SK-N-SH (cell line): ENCODE measurements around the gene CAPN10. TPM values are rescaled to one million over a fixed set of nuclear protein-coding genes. Genes with fewer than 3 reads are reported as not detected.

Experiments used
- CTCF ChIA-PET: fragments of 300-600, 350-600 bp; formaldehyde crosslinking; extraction: SDS; loops from one replicate; lab custom pipeline; 2021; lab: Yijun Ruan, JAX
- POLR2A ChIA-PET: fragments of 350-600 bp; sonication (Branson Sonifier 250); formaldehyde crosslinking; extraction: SDS; loops from one replicate; lab custom pipeline; 2020; ENCODE audit warnings: antibody characterized with exemption, inconsistent platforms; lab: Yijun Ruan, JAX
- DNase-seq: peaks from one replicate; pipeline ENCODE4 v3.0.0; 2012
- H2AFZ ChIP-seq: fragments of 200-600 bp; sonication (generic); 2 replicates; pipeline ENCODE4 v1.8.1; 2016; ENCODE audit warnings: antibody characterized with exemption, mild to moderate bottlenecking, low read depth
- H3F3A ChIP-seq: fragments of 200-600 bp; sonication (generic); replicated peaks from 2 replicates; pipeline ENCODE3; 2016; ENCODE audit warnings: antibody characterized with exemption, mild to moderate bottlenecking; ENCODE audit not compliant: insufficient read depth
- H3K27ac ChIP-seq, 2 experiments: fragments of 200-500 bp in 1 of 2; fragments of 200-600 bp in 1 of 2; sonication (Bioruptor generic) in 1 of 2; sonication (generic), shearing (Covaris generic) in 1 of 2; 2 replicates each; pipeline versions ENCODE4 v1.5.1 to v1.6.1; 2014 to 2016; ENCODE audit warnings: low read depth in 2 of 2, inconsistent platforms in 1 of 2, low read length in 1 of 2, mild to moderate bottlenecking in 1 of 2, mixed read lengths in 1 of 2
- H3K27me3 ChIP-seq: fragments of 200-600 bp; sonication (generic), shearing (Covaris generic); 2 replicates; pipeline ENCODE4 v1.6.1; 2016; ENCODE audit warnings: mixed run types; ENCODE audit not compliant: insufficient read depth
- H3K36me3 ChIP-seq, 2 experiments: fragments of 200-500 bp in 1 of 2; fragments of 200-600 bp in 1 of 2; sonication (Bioruptor generic) in 1 of 2; sonication (generic) in 1 of 2; replicated peaks in 1 of 2; 2 replicates each; pipeline versions ENCODE3 to v1.5.1; 2014 to 2016; ENCODE audit warnings: low read length in 1 of 2, mild to moderate bottlenecking in 1 of 2; ENCODE audit not compliant: insufficient read depth in 2 of 2, control insufficient read depth in 1 of 2
- H3K4me1 ChIP-seq, 2 experiments: fragments of 200-500 bp in 1 of 2; fragments of 200-600 bp in 1 of 2; sonication (Bioruptor generic) in 1 of 2; sonication (generic), shearing (Covaris generic) in 1 of 2; 2 replicates each; pipeline versions ENCODE4 v1.5.1 to v1.6.1; 2014 to 2016; ENCODE audit warnings: low read depth in 1 of 2, low read length in 1 of 2, mixed run types in 1 of 2; ENCODE audit not compliant: insufficient read depth in 2 of 2, control insufficient read depth in 1 of 2
- H3K4me2 ChIP-seq: fragments of 200-600 bp; sonication (generic), shearing (Covaris generic); 2 replicates; pipeline ENCODE4 v1.6.1; 2017; ENCODE audit warnings: mixed run types
- H3K4me3 ChIP-seq, 2 experiments: fragments of 200-500 bp in 1 of 2; fragments of 200-600 bp in 1 of 2; sonication (Bioruptor generic) in 1 of 2; sonication (generic), shearing (Covaris generic) in 1 of 2; 2 replicates each; pipeline versions ENCODE4 v1.5.1 to v1.8.1; 2014 to 2016; ENCODE audit warnings: low read depth in 2 of 2, inconsistent platforms in 1 of 2, low read length in 1 of 2, mild to moderate bottlenecking in 1 of 2, mixed read lengths in 1 of 2, moderate library complexity in 1 of 2
- H3K79me2 ChIP-seq: fragments of 200-600 bp; sonication (generic); 2 replicates; pipeline ENCODE4 v1.8.1; 2017; ENCODE audit warnings: mild to moderate bottlenecking; ENCODE audit not compliant: insufficient read depth
- H3K9ac ChIP-seq: fragments of 200-600 bp; sonication (generic); 2 replicates; pipeline ENCODE4 v1.6.1; 2017; ENCODE audit warnings: mixed run types
- H3K9me2 ChIP-seq: fragments of 200-600 bp; sonication (generic); 2 replicates; pipeline ENCODE4 v1.6.1; 2017; ENCODE audit warnings: mixed run types
- H3K9me3 ChIP-seq: fragments of 200-600 bp; sonication (generic); 2 replicates; pipeline ENCODE4 v1.6.1; 2017; ENCODE audit warnings: mixed run types, mild to moderate bottlenecking, moderate library complexity
- H4K20me1 ChIP-seq: fragments of 200-600 bp; sonication (generic); 2 replicates; pipeline ENCODE4 v1.6.1; 2017; ENCODE audit warnings: mild to moderate bottlenecking, mixed run types; ENCODE audit not compliant: insufficient read depth
- FOSL2 ChIP-seq: IDR thresholded peaks from 2 replicates; pipeline ENCODE4 v1.4.0; 2012; ENCODE audit warnings: low read depth, mild to moderate bottlenecking, moderate library complexity, borderline replicate concordance
- GABPA ChIP-seq: IDR thresholded peaks from 2 replicates; pipeline ENCODE4 v1.4.0; 2012; ENCODE audit warnings: low read depth, mild to moderate bottlenecking
- GATA2 ChIP-seq: sonication (generic); formaldehyde crosslinking; IDR thresholded peaks from 2 replicates; pipeline ENCODE4 v1.5.0; 2020; ENCODE audit warnings: mild to moderate bottlenecking, missing genetic modification reagents
- JUND ChIP-seq: IDR thresholded peaks from 2 replicates; pipeline ENCODE4 v1.4.0; 2012
- MEF2A ChIP-seq: IDR thresholded peaks from 2 replicates; pipeline ENCODE4 v1.4.0; 2012; ENCODE audit warnings: low read depth, borderline replicate concordance
- MXI1 ChIP-seq: IDR thresholded peaks from 2 replicates; pipeline ENCODE4 v1.6.1; 2012; ENCODE audit warnings: mild to moderate bottlenecking, low read depth, low read length, improper control_type of control experiment
- NFIC ChIP-seq: IDR thresholded peaks from 2 replicates; pipeline ENCODE4 v1.4.0; 2012; ENCODE audit warnings: borderline replicate concordance
- NRF1 ChIP-seq: IDR thresholded peaks from 2 replicates; pipeline ENCODE4 v1.6.1; 2012; ENCODE audit warnings: low read depth, mild to moderate bottlenecking, low read length
- POLR2AphosphoS5 ChIP-seq: IDR thresholded peaks from 2 replicates; pipeline ENCODE4 v1.6.1; 2012; ENCODE audit warnings: low read depth, low read length
- RFX5 ChIP-seq: IDR thresholded peaks from 2 replicates; pipeline ENCODE4 v1.6.1; 2012; ENCODE audit warnings: mild to moderate bottlenecking, improper control_type of control experiment, low read length
- SIN3A ChIP-seq: IDR thresholded peaks from 2 replicates; pipeline ENCODE4 v1.6.1; 2012; ENCODE audit warnings: low read depth, mild to moderate bottlenecking, low read length, moderate library complexity, borderline replicate concordance
- TAF1 ChIP-seq: IDR thresholded peaks from 2 replicates; pipeline ENCODE4 v1.6.1; 2012; ENCODE audit warnings: low read depth, mild to moderate bottlenecking, low read length, moderate library complexity, borderline replicate concordance
- TEAD4 ChIP-seq: IDR thresholded peaks from 2 replicates; pipeline ENCODE4 v1.4.0; 2012; ENCODE audit warnings: mild to moderate bottlenecking, borderline replicate concordance; ENCODE audit not compliant: insufficient read depth
- WGBS: methylation state at CpG from one replicate; pipeline ENCODE4 v1.1.6; 2017; ENCODE audit warnings: low lambda C conversion rate; 5-methylcytosine and 5-hydroxymethylcytosine counted together
- polyA plus RNA-seq, 3 experiments: library from polyadenylated mRNA; depleted of rRNA; stranded (reverse); fragments of >200 nt; gene quantifications; 2 replicates each; pipeline ENCODE4 v1.2.3, GENCODE V29; 2012
- TF ChIP-seq, protein P1 (sequence below): IDR thresholded peaks from 2 replicates; pipeline ENCODE4; 2012
- TF ChIP-seq, protein P2 (sequence below): fragments of 150-350 bp; IDR thresholded peaks from 2 replicates; pipeline ENCODE4 v1.6.1; 2016; ENCODE audit warnings: mild to moderate bottlenecking, low read depth, low read length
- TF ChIP-seq, protein P3 (sequence below): IDR thresholded peaks from 2 replicates; pipeline ENCODE4 v1.4.0; 2012; ENCODE audit warnings: low read depth, borderline replicate concordance
- TF ChIP-seq, protein P4 (sequence below): IDR thresholded peaks from 2 replicates; pipeline ENCODE4 v1.4.0; 2012; ENCODE audit warnings: low read depth

CAPN10 gene
- polyA plus RNA-seq, 1 of the 3 experiments (the other 2 are of a cell fraction), result 24.0 TPM

DNA sequence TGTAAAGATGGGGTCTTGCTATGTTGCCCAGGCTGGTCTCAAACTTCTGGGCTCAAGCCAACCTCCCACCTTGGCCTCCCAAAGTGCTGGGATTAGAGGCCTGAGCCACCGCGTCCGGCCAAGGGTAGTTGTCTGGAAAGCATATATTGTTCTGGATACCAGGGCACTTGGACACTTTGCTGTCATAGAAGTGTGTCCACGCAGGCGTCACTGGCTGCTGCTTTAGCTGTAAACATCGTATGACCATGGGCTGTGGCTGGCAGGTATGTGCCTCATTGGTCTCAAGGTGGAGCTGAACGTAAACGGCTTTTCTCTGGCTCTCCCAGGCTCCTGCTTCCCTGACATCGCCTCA lies 35.5 kb downstream of the CAPN10 start:
- no peaks in the 10 kb centered on the region for H3K36me3 ChIP-seq
- TF ChIP-seq, protein P1, sequence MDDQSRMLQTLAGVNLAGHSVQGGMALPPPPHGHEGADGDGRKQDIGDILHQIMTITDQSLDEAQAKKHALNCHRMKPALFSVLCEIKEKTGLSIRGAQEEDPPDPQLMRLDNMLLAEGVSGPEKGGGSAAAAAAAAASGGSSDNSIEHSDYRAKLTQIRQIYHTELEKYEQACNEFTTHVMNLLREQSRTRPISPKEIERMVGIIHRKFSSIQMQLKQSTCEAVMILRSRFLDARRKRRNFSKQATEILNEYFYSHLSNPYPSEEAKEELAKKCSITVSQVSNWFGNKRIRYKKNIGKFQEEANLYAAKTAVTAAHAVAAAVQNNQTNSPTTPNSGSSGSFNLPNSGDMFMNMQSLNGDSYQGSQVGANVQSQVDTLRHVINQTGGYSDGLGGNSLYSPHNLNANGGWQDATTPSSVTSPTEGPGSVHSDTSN, result no peak
- TF ChIP-seq MXI1 (no peak), RFX5 (no peak)
- no peak overlapping the region; a peak in 1 of 4 replicates for H3K27ac ChIP-seq
- POLR2A ChIA-PET, result interaction anchor here (0.6 kb wide), 1 partner anchor 35 kb away, joined by 3 read pairs; the partner anchor contains the start of gene CAPN10
- H3K4me3 ChIP-seq, result no peak overlapping the region
- no peak overlapping the region for H3K4me2 ChIP-seq
- no peaks in the 10 kb centered on the region for H3K9me2 ChIP-seq
- WGBS, result 76% methylated on average over 9 of the region's 9 CpGs
- H3K4me1 ChIP-seq, result peaks cover 0 to 25% of the 10 kb centered on the region in 2 experiments; a peak in 1 of 4 replicates
- H4K20me1 ChIP-seq, result no peaks in the 10 kb centered on the region
- CTCF ChIA-PET, result interaction anchor here (0.9 to 2.0 kb wide), 6 partner anchors 16 to 66 kb away, joined by 3 to 6 read pairs (median 4); partner anchors contain the start of gene CAPN10
- H3K79me2 ChIP-seq, result no peaks in the 10 kb centered on the region
- no peak overlapping the region for H3K9ac ChIP-seq
- H3F3A ChIP-seq, result no peaks in the 10 kb centered on the region
- DNase-seq, result no peak
- H3K9me3 ChIP-seq, result no peaks in the 10 kb centered on the region
- no peak overlapping the region for H2AFZ ChIP-seq
- no peaks in the 10 kb centered on the region for H3K27me3 ChIP-seq

DNA sequence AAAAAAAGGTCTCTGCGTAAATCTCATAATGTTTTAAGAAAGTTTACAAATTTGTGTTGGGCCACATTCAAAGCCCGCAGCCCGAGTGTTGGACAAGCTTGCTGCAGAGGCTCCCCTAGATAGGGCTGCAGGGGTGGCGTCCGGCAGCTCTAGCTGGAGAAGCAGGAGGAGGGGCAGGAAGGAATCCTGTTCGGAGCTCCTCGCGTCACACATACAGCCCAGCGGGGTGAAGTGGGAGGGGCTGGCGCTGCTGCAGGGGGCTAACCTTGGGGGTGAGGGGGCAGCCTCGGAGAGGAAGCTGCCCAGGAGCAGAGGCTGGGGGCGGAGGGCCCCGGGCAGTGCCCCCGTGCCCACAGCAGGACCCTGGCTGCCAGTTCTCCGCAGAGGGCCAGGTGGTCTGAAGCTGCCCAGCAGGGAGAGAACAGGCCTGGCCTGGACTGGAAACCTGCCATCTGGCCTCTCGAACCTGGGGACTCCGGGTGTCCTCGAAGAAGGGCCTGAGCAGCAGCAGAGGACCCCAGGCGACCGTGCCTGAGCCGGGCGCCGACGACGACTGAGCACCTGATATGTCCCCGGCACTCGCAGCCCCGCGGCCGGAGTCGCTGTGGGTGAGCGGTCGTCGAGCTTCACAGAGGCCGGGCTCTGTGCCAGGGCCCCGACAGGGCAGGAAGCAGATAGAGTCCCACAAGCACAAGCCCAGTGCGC lies 36.1 kb downstream of the CAPN10 start:
- Histone ChIP-seq H3K27ac (peak overlapping the region in 1 of 2 experiments; percentile 55; a peak in 1 of 4 replicates), H3K36me3 (no peaks in the 10 kb centered on the region), H2AFZ (no peak overlapping the region), H4K20me1 (no peaks in the 10 kb centered on the region), H3K9me3 (no peaks in the 10 kb centered on the region), H3F3A (no peaks in the 10 kb centered on the region), H3K27me3 (no peaks in the 10 kb centered on the region), H3K9me2 (no peaks in the 10 kb centered on the region)
- WGBS, result 74% methylated on average over 14 of the region's 37 CpGs
- peak; percentile 82 for DNase-seq
- TF ChIP-seq NFIC (no peak), MEF2A (no peak), SIN3A (no peak), NRF1 (no peak), GABPA (no peak), JUND (no peak), TEAD4 (no peak), TAF1 (no peak), GATA2 (no peak), POLR2AphosphoS5 (no peak), FOSL2 (no peak)
- TF ChIP-seq, protein P2, sequence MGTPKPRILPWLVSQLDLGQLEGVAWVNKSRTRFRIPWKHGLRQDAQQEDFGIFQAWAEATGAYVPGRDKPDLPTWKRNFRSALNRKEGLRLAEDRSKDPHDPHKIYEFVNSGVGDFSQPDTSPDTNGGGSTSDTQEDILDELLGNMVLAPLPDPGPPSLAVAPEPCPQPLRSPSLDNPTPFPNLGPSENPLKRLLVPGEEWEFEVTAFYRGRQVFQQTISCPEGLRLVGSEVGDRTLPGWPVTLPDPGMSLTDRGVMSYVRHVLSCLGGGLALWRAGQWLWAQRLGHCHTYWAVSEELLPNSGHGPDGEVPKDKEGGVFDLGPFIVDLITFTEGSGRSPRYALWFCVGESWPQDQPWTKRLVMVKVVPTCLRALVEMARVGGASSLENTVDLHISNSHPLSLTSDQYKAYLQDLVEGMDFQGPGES, result no peak
- TF ChIP-seq, protein P3, sequence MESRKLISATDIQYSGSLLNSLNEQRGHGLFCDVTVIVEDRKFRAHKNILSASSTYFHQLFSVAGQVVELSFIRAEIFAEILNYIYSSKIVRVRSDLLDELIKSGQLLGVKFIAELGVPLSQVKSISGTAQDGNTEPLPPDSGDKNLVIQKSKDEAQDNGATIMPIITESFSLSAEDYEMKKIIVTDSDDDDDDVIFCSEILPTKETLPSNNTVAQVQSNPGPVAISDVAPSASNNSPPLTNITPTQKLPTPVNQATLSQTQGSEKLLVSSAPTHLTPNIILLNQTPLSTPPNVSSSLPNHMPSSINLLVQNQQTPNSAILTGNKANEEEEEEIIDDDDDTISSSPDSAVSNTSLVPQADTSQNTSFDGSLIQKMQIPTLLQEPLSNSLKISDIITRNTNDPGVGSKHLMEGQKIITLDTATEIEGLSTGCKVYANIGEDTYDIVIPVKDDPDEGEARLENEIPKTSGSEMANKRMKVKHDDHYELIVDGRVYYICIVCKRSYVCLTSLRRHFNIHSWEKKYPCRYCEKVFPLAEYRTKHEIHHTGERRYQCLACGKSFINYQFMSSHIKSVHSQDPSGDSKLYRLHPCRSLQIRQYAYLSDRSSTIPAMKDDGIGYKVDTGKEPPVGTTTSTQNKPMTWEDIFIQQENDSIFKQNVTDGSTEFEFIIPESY, result no peak
- TF ChIP-seq, protein P4, sequence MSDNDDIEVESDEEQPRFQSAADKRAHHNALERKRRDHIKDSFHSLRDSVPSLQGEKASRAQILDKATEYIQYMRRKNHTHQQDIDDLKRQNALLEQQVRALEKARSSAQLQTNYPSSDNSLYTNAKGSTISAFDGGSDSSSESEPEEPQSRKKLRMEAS, result no peak
- TF ChIP-seq, all 33 proteins: peak for 0
- no peak overlapping the region for H3K9ac ChIP-seq
- no peak overlapping the region for H3K4me2 ChIP-seq
- H3K4me1 ChIP-seq, result peaks cover 0 to 25% of the 10 kb centered on the region in 2 experiments; a peak in 1 of 4 replicates
- no peak overlapping the region for H3K4me3 ChIP-seq
- H3K79me2 ChIP-seq, result no peaks in the 10 kb centered on the region
- POLR2A ChIA-PET, result interaction anchor here (0.6 to 0.7 kb wide), 2 partner anchors 36 to 138 kb away, joined by 3 to 4 read pairs; partner anchors contain the start of gene CAPN10
- CTCF ChIA-PET, result interaction anchor here (0.8 to 2.0 kb wide), 8 partner anchors 13 to 568 kb away, joined by 3 to 6 read pairs (median 4); partner anchors contain the start of gene CAPN10
